C4-2B (cell line): ENCODE results near the gene GNB1.

Source experiments
- CTCF ChIP-seq: fragments of 450-650 bp; conservative IDR thresholded peaks from 2 replicates; pipeline ENCODE4 v1.5.1; 2017; ENCODE audit warnings: mild to moderate bottlenecking
- ZFX ChIP-seq: fragments of 450-650 bp; IDR thresholded peaks from 2 replicates; pipeline ENCODE4 v1.6.1; 2017

GRCh38 chr1:1875932-1876331 is 15.0 kb downstream of the GNB1 start:
- TF ChIP-seq CTCF (no peak), ZFX (no peak)
